C4-2B (cell line): ENCODE measurements around the gene C10orf88.

ENCODE experiments used
- CTCF ChIP-seq: fragments of 450-650 bp; conservative IDR thresholded peaks from 2 replicates; pipeline ENCODE4 v1.5.1; 2017; ENCODE audit warnings: mild to moderate bottlenecking
- ZFX ChIP-seq: fragments of 450-650 bp; IDR thresholded peaks from 2 replicates; pipeline ENCODE4 v1.6.1; 2017

GRCh38 chr10:122939133-122939855, 14.7 kb downstream of the C10orf88 start:
- TF ChIP-seq CTCF (no peak), ZFX (no peak)
